IPS-18a (cell line): ENCODE measurements around the gene OGFRL1.
A peak's percentile ranks its signal among the peaks of the same experiment; 100 is the strongest.

Experiments
- H3K27ac ChIP-seq: one replicate; pipeline ENCODE4 v1.5.1; 2013; ENCODE audit warnings: low read length
- H3K27me3 ChIP-seq: one replicate; pipeline ENCODE4 v1.6.1; 2013; ENCODE audit warnings: mild to moderate bottlenecking, low read length; ENCODE audit not compliant: control insufficient read depth, insufficient read depth
- H3K36me3 ChIP-seq: one replicate; pipeline ENCODE4 v1.6.1; 2013; ENCODE audit warnings: low read depth, low read length; ENCODE audit not compliant: control insufficient read depth
- H3K4me1 ChIP-seq: one replicate; pipeline ENCODE4 v1.6.1; 2013; ENCODE audit warnings: low read depth, low read length; ENCODE audit not compliant: control insufficient read depth
- H3K4me3 ChIP-seq: one replicate; pipeline ENCODE4 v1.5.1; 2013; ENCODE audit warnings: low read length
- H3K9ac ChIP-seq: one replicate; pipeline ENCODE4 v1.6.1; 2013; ENCODE audit warnings: mild to moderate bottlenecking, low read length, moderate library complexity
- H3K9me3 ChIP-seq: one replicate; pipeline ENCODE4 v1.6.1; 2013; ENCODE audit warnings: low read depth, low read length; ENCODE audit not compliant: control insufficient read depth

OGFRL1 gene

GRCh38 chr6:71287926-71288227 is 734 bp upstream of the OGFRL1 start:
- Histone ChIP-seq H3K36me3 (no peaks in the 10 kb centered on the region), H3K27me3 (no peaks in the 10 kb centered on the region), H3K4me3 (peak overlapping the region; percentile 61), H3K9me3 (no peaks in the 10 kb centered on the region), H3K4me1 (peaks cover 7% of the 10 kb centered on the region), H3K9ac (no peak overlapping the region), H3K27ac (no peak overlapping the region)

GRCh38 chr6:71289039-71289801 is 609 bp downstream of the OGFRL1 start:
- peak overlapping the region; percentile 34 for H3K9ac ChIP-seq
- H3K27ac ChIP-seq = no peak overlapping the region
- no peaks in the 10 kb centered on the region for H3K9me3 ChIP-seq

GRCh38 chr6:71289802-71290175 is 1.2 kb downstream of the OGFRL1 start:
- Histone ChIP-seq H3K27ac (no peak overlapping the region), H3K9me3 (no peaks in the 10 kb centered on the region), H3K4me1 (peaks cover 7% of the 10 kb centered on the region), H3K27me3 (no peaks in the 10 kb centered on the region), H3K36me3 (peaks cover 4% of the 10 kb centered on the region), H3K9ac (peak overlapping the region; percentile 34), H3K4me3 (peak overlapping the region; percentile 54)

More at GRCh38 chr6:71289039-71289801, 609 bp downstream of the OGFRL1 start:
- Histone ChIP-seq H3K4me3 (peak overlapping the region; percentile 54), H3K27me3 (no peaks in the 10 kb centered on the region), H3K36me3 (peaks cover 4% of the 10 kb centered on the region), H3K4me1 (peaks cover 7% of the 10 kb centered on the region)

GRCh38 chr6:71290611-71291010 is 2.0 kb downstream of the OGFRL1 start:
- Histone ChIP-seq H3K9me3 (no peaks in the 10 kb centered on the region), H3K4me1 (peaks cover 7% of the 10 kb centered on the region), H3K4me3 (no peak overlapping the region), H3K27ac (no peak overlapping the region), H3K36me3 (peaks cover 7% of the 10 kb centered on the region), H3K9ac (no peak overlapping the region), H3K27me3 (no peaks in the 10 kb centered on the region)

GRCh38 chr6:71292001-71292400 is 3.4 kb downstream of the OGFRL1 start:
- Histone ChIP-seq H3K9me3 (no peaks in the 10 kb centered on the region), H3K4me1 (peaks cover 11% of the 10 kb centered on the region), H3K36me3 (peaks cover 10% of the 10 kb centered on the region), H3K27me3 (no peaks in the 10 kb centered on the region), H3K9ac (no peak overlapping the region), H3K27ac (no peak overlapping the region), H3K4me3 (no peak overlapping the region)

GRCh38 chr6:71294121-71294523 is 5.5 kb downstream of the OGFRL1 start:
- H3K9ac ChIP-seq = no peak overlapping the region
- H3K4me3 ChIP-seq = no peak overlapping the region
- no peaks in the 10 kb centered on the region for H3K9me3 ChIP-seq
- H3K27ac ChIP-seq = no peak overlapping the region
- peaks cover 18% of the 10 kb centered on the region for H3K4me1 ChIP-seq
- H3K27me3 ChIP-seq = no peaks in the 10 kb centered on the region
- H3K36me3 ChIP-seq = peaks cover 11% of the 10 kb centered on the region

- Histone ChIP-seq H3K4me1 (peaks cover 11% of the 10 kb centered on the region), H3K9me3 (no peaks in the 10 kb centered on the region), H3K27ac (no peak overlapping the region), H3K36me3 (peaks cover 11% of the 10 kb centered on the region), H3K4me3 (no peak overlapping the region), H3K9ac (no peak overlapping the region), H3K27me3 (no peaks in the 10 kb centered on the region)
Measured at GRCh38 chr6:71298459-71298858, 9.8 kb downstream of the OGFRL1 start.

GRCh38 chr6:71299541-71300470 is 11.2 kb downstream of the OGFRL1 start:
- Histone ChIP-seq H3K9me3 (no peaks in the 10 kb centered on the region), H3K4me3 (no peak overlapping the region), H3K27me3 (no peaks in the 10 kb centered on the region), H3K4me1 (peaks cover 11% of the 10 kb centered on the region), H3K36me3 (peaks cover 7% of the 10 kb centered on the region), H3K27ac (no peak overlapping the region), H3K9ac (no peak overlapping the region)

- Histone ChIP-seq H3K4me3 (no peak overlapping the region), H3K4me1 (peaks cover 11% of the 10 kb centered on the region), H3K9me3 (no peaks in the 10 kb centered on the region), H3K9ac (no peak overlapping the region), H3K27me3 (no peaks in the 10 kb centered on the region), H3K36me3 (peaks cover 5% of the 10 kb centered on the region), H3K27ac (no peak overlapping the region)
Measured at GRCh38 chr6:71300561-71301168, 12.1 kb downstream of the OGFRL1 start.

GRCh38 chr6:71301546-71301945 is 12.9 kb downstream of the OGFRL1 start:
- H3K4me3 ChIP-seq = no peak overlapping the region
- no peaks in the 10 kb centered on the region for H3K27me3 ChIP-seq
- H3K36me3 ChIP-seq = peaks cover 5% of the 10 kb centered on the region
- H3K9me3 ChIP-seq = no peaks in the 10 kb centered on the region
- H3K9ac ChIP-seq = no peak overlapping the region
- H3K27ac ChIP-seq = no peak overlapping the region
- H3K4me1 ChIP-seq = peaks cover 11% of the 10 kb centered on the region

- Histone ChIP-seq H3K27ac (no peak overlapping the region), H3K9me3 (no peaks in the 10 kb centered on the region), H3K9ac (no peak overlapping the region), H3K4me1 (no peaks in the 10 kb centered on the region), H3K27me3 (no peaks in the 10 kb centered on the region), H3K36me3 (no peaks in the 10 kb centered on the region), H3K4me3 (no peak overlapping the region)
Measured at GRCh38 chr6:71309656-71310055, 21.0 kb downstream of the OGFRL1 start.
